A549 (cell line): Measurements from ENCODE around the gene NLRP1.

ENCODE experiments used
- BHLHE40 ChIP-seq: IDR thresholded peaks from 2 replicates; pipeline ENCODE4 v1.6.1; 2012; ENCODE audit warnings: low read depth, low read length, inconsistent platforms
- CEBPB ChIP-seq, 2 experiments: fragments of >200 bp in 1 of 2; sonication (Bioruptor Twin) in 1 of 2; formaldehyde crosslinking in 1 of 2; IDR thresholded peaks; 2 replicates each; pipeline ENCODE4 v1.6.1; 2012 to 2016
- CHD2 ChIP-seq: fragments of 150-350 bp; IDR thresholded peaks from 2 replicates; pipeline ENCODE4 v1.6.1; 2014; ENCODE audit warnings: low read length; ENCODE audit not compliant: partially characterized antibody
- CTCF ChIP-seq: fragments of >200 bp; sonication (Bioruptor Twin); formaldehyde crosslinking; IDR thresholded peaks from 3 replicates; pipeline ENCODE4 v1.5.1; 2016
- JUN ChIP-seq, 2 experiments: fragments of >200 bp; sonication (Bioruptor Twin); formaldehyde crosslinking; IDR thresholded peaks; 2 replicates in 1 of 2; 3 replicates in 1 of 2; pipeline ENCODE4 v1.6.1; 2016 to 2017
- MAX ChIP-seq: IDR thresholded peaks from 2 replicates; pipeline ENCODE4 v1.6.1; 2012
- POLR2AphosphoS2 ChIP-seq: conservative IDR thresholded peaks from 2 replicates; pipeline ENCODE4 v1.6.1; 2012; ENCODE audit warnings: low read length, improper control_type of control experiment, inconsistent platforms
- RAD21 ChIP-seq, 2 experiments: fragments of >200 bp in 1 of 2; sonication (Bioruptor Twin) in 1 of 2; formaldehyde crosslinking in 1 of 2; IDR thresholded peaks in 1 of 2; conservative IDR thresholded peaks in 1 of 2; 2 replicates in 1 of 2; 3 replicates in 1 of 2; pipeline ENCODE4 v1.6.1; 2012 to 2018; ENCODE audit warnings: inconsistent platforms in 1 of 2
- USF2 ChIP-seq: fragments of 450-650 bp; IDR thresholded peaks from 2 replicates; pipeline ENCODE4 v1.6.1; 2014; ENCODE audit warnings: antibody characterized with exemption

DNA sequence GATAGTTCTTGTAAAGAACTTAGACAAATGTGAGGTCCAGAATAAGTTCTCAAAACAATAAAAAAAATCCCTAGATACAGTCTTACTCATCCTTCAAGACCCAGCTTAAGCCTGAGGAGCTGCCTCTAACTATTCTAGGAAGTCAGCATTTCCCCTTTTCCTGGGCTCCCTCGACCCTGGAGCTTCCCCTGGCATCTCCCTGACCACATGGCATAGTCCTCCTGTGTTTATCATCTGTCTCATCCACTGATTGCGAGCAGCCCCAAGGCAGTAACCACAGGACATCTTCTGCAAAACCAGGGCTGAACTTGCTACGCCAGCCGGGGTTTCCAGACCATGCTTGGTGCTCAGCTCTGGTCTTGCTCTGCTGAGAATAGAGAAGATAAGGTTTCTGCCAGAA is 36.7 kb upstream of the NLRP1 start:
- TF ChIP-seq CHD2 = no peak
- TF ChIP-seq USF2 = no peak
- TF ChIP-seq CEBPB (IDR thresholded peaks at IDR 0.05) = no peak
- no peak for TF ChIP-seq JUN (IDR thresholded peaks at IDR 0.05)
- no peak for TF ChIP-seq CTCF
- no peak for TF ChIP-seq POLR2AphosphoS2
- no peak for TF ChIP-seq MAX
- TF ChIP-seq RAD21 (conservative IDR thresholded peaks at IDR 0.05 in 1 of 2, IDR thresholded peaks at IDR 0.05 in 1 of 2) = no peak
- TF ChIP-seq BHLHE40 = no peak
